22Rv1 (cell line): ENCODE results near the gene DGKB.

Source experiments
- ZFX ChIP-seq: fragments of 450-650 bp; IDR thresholded peaks from 2 replicates; pipeline ENCODE4 v1.6.1; 2017; ENCODE audit warnings: antibody characterized with exemption, borderline replicate concordance
- TF ChIP-seq, protein P1 (sequence below): fragments of 450-650 bp; IDR thresholded peaks from 2 replicates; pipeline ENCODE4 v1.5.1; 2017; ENCODE audit warnings: mild to moderate bottlenecking

DNA sequence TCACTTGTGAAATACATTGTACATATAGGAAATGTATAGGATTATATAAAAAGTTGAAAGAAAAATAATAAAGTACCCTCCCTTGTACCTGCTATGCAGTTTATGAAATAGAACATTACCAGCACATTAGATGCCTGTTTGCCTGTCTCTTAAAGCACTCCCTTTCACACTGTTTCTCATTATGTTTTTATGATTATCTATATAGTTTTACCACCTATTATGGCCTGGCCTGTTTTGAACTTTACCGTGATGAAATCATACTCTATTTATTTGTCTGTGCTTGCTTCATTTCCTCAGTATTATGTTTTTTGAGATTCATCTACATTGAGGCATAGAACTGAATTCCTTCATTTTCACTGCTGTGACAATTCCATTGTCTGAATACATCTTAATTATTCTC, 41.1 kb downstream of the DGKB start:
- TF ChIP-seq, protein P1, sequence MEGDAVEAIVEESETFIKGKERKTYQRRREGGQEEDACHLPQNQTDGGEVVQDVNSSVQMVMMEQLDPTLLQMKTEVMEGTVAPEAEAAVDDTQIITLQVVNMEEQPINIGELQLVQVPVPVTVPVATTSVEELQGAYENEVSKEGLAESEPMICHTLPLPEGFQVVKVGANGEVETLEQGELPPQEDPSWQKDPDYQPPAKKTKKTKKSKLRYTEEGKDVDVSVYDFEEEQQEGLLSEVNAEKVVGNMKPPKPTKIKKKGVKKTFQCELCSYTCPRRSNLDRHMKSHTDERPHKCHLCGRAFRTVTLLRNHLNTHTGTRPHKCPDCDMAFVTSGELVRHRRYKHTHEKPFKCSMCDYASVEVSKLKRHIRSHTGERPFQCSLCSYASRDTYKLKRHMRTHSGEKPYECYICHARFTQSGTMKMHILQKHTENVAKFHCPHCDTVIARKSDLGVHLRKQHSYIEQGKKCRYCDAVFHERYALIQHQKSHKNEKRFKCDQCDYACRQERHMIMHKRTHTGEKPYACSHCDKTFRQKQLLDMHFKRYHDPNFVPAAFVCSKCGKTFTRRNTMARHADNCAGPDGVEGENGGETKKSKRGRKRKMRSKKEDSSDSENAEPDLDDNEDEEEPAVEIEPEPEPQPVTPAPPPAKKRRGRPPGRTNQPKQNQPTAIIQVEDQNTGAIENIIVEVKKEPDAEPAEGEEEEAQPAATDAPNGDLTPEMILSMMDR: no peak
- TF ChIP-seq ZFX: no peak
